Measurements from ENCODE around the gene ZIC5. TPM values are rescaled to one million over a fixed set of nuclear protein-coding genes. Genes with fewer than 3 reads are reported as not detected.

Gene ZIC5
- total and polyA plus RNA-seq, 2 of the 4 experiments (the other 2 are of a cell fraction): not detected

GRCh38 chr13:99930925-99931324 is 40.6 kb downstream of the ZIC5 start:
- no peak overlapping the region for H2AFZ ChIP-seq (replicated peaks; ENCODE audit: low read length, poor library complexity)
- intact Hi-C loops (cut with micrococcal nuclease) (no loop called here), dilution Hi-C loops (cut with HindIII; ENCODE audit: low sequenced_read_pairs, unreplicated experiment) (no loop called here), in situ Hi-C loops (cut with MboI; ENCODE audit: low sequenced_read_pairs) (no loop called here)
- no peak overlapping the region for H3K27ac ChIP-seq (ENCODE audit: insufficient read depth, low read length)
- no TSS peak for BruUV-seq (replicated peaks)
- no peak overlapping the region for H3K4me3 ChIP-seq (ENCODE audit: insufficient read depth, low read depth, low read length)
- no peak overlapping the region for H3K4me2 ChIP-seq (ENCODE audit: low read depth, low read length)
- H3K14ac ChIP-seq (replicated peaks; ENCODE audit: low read depth, low read length): no peak overlapping the region
- H4K8ac ChIP-seq (ENCODE audit: low read depth in 2 of 2, low read length in 2 of 2): no peak overlapping the region
- 50% methylated on average over 1 of the region's 5 CpGs; no CpG with 5 or more reads in 1 of the 2 experiments for WGBS, 2 experiments (ENCODE audit: extremely low coverage in 2 of 2, insufficient read length in 1 of 2)
- H3K27me3 ChIP-seq (ENCODE audit: control insufficient read depth, insufficient read depth, low read length): peaks cover 4% of the 10 kb centered on the region; the same call in 1 of the 2 replicates
- CTCF ChIA-PET: no interaction called here
- ATAC-seq (ENCODE audit: low read depth) (no peak), DNase-seq (no peak)
- no peak overlapping the region for H3K18ac ChIP-seq (ENCODE audit: low read depth, low read length)
- TF ChIP-seq MAZ (IDR thresholded peaks at IDR 0.05; ENCODE audit: borderline replicate concordance, low read depth, low read length) (no peak), ELK1 (IDR thresholded peaks at IDR 0.05; ENCODE audit: borderline replicate concordance, low read depth, low read length) (no peak), MAFK (IDR thresholded peaks at IDR 0.05; ENCODE audit: low read depth, low read length) (no peak), MXI1 (IDR thresholded peaks at IDR 0.05; ENCODE audit: borderline replicate concordance, low read depth, low read length) (no peak)
- no peak overlapping the region for H2BK15ac ChIP-seq (ENCODE audit: low read depth, low read length)
- H3K79me1 ChIP-seq (ENCODE audit: low read depth in 1 of 2, low read length in 2 of 2): no peaks in the 10 kb centered on the region
- no peaks in the 10 kb centered on the region for H3K9me3 ChIP-seq (ENCODE audit: control insufficient read depth, insufficient read depth, low read length)
- H3K23ac ChIP-seq (ENCODE audit: low read depth, low read length): no peak overlapping the region
- H2BK120ac ChIP-seq (ENCODE audit: low read depth, low read length): no peak overlapping the region
- H3K4ac ChIP-seq (ENCODE audit: low read depth, low read length): no peak overlapping the region
- no peak overlapping the region for H3K9ac ChIP-seq (ENCODE audit: low read depth, low read length)
- POLR2A ChIA-PET (ENCODE audit: unreplicated experiment): no interaction called here
- H2BK20ac ChIP-seq (ENCODE audit: low read depth, low read length): no peak overlapping the region
- H4K91ac ChIP-seq (ENCODE audit: insufficient read depth, low read depth, low read length): no peak overlapping the region
- H3K36me3 ChIP-seq (ENCODE audit: control insufficient read depth, insufficient read depth, low read length): no peaks in the 10 kb centered on the region
- H4K5ac ChIP-seq (ENCODE audit: low read depth, low read length): no peak overlapping the region
- no peaks in the 10 kb centered on the region for H3K9me1 ChIP-seq (ENCODE audit: insufficient read depth, low read length)
- H3K56ac ChIP-seq (ENCODE audit: extremely low read depth, insufficient read depth, low read length): no peak overlapping the region
- H2BK5ac ChIP-seq (ENCODE audit: low read depth, low read length, poor library complexity, severe bottlenecking): peak overlapping the region; percentile 65
- no peak overlapping the region for H2AK9ac ChIP-seq (replicated peaks; ENCODE audit: low read depth, low read length, poor library complexity)
- no peak overlapping the region for H2AK5ac ChIP-seq (ENCODE audit: low read depth, low read length)
- H3K4me1 ChIP-seq (ENCODE audit: control insufficient read depth, insufficient read depth, low read length): no peaks in the 10 kb centered on the region
- no peaks in the 10 kb centered on the region for H4K20me1 ChIP-seq (ENCODE audit: insufficient read depth, low read length)
